GM18507 (cell line): ENCODE data around the gene MX1.

Experiments used
- DNase-seq: peaks from one replicate; pipeline ENCODE4 v3.0.0; 2011; ENCODE audit warnings: low read depth; ENCODE audit not compliant: insufficient read length; ENCODE audit errors: extremely low spot score
- FAIRE-seq: peaks from 2 replicates; lab custom pipeline; 2011; peaks lifted over from hg19 to GRCh38; lab: Jason Lieb, UNC

Gene MX1

DNA sequence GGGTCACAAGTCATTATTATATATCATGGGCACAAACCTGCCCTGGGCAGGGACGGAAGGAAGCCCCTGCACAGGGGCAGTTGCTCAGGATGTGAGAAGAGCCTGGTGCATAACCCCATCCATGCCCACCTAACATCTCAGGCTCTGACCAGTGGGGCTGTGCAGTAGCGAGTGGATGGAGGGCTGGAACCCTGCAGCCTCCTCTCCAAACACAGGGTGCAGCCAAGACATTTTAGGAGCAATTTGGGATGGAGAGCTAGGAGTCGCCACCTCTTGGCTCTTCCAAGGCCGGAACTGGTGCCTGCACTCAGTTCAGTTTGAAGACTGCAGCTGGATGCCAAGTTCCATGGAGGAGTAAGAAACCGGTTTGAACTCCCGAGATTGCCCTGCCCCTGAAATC is 2.8 kb downstream of the MX1 start:
- DNase-seq (no peak), FAIRE-seq (no peak)

GRCh38 chr21:41429305-41429704 is 3.3 kb downstream of the MX1 start:
- FAIRE-seq = no peak
- DNase-seq = no peak

GRCh38 chr21:41429925-41430491 is 4.0 kb downstream of the MX1 start:
- no peak for DNase-seq
- FAIRE-seq = no peak

GRCh38 chr21:41431788-41432548 is 5.9 kb downstream of the MX1 start:
- FAIRE-seq (peak; percentile 88), DNase-seq (no peak)

DNA sequence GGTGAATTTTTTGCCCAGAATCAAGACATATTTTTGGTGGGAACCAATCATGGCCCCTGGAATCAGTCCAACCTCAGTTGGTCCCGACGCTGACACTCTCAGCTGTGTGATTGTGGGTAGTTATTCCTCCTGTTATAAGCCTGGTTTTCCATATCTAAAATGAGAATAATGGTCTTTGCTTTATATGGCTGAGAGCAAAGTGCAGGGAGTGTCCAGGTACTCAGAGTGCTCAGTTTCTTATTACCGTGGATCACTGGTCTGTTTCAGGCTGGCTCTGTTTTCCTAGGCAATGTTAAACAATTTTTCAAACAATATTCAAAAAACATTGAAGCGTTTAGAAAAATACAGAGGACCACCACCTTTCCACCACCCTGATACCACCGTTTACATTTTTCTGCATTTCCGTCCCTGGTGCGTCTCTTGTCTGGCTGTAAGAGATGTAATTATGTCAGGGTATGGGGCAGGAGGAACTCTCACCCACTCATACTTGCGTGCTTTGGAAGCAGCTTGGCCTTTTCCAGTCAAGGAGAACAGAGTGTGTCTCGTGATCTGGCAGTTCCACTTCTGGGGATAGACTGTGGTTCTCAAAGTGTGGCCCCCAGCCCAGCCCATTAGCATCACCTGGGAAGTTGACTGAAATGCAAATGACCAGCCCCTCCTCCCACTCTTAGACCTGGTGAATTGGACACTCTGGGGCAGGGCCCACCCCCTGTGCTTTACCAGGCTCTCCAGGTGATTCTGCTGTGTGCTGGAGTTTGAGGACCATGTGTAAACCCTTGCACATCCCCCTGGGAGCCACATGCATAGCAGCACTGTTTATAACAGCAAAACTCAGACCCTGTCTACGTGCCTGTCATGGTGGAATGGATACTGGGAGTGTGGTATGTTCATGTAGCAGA is 6.8 kb downstream of the MX1 start:
- no peak for FAIRE-seq

GRCh38 chr21:41433566-41433965 is 7.5 kb downstream of the MX1 start:
- FAIRE-seq (no peak), DNase-seq (no peak)

More for the DNA sequence above, 6.8 kb downstream of the MX1 start:
- no peak for DNase-seq

GRCh38 chr21:41435706-41436105 is 9.7 kb downstream of the MX1 start:
- no peak for DNase-seq
- FAIRE-seq = no peak

- DNase-seq (no peak), FAIRE-seq (no peak)
Measured at GRCh38 chr21:41437729-41438128, 11.7 kb downstream of the MX1 start.

GRCh38 chr21:41438425-41439113 is 12.5 kb downstream of the MX1 start:
- FAIRE-seq (no peak), DNase-seq (no peak)

DNA sequence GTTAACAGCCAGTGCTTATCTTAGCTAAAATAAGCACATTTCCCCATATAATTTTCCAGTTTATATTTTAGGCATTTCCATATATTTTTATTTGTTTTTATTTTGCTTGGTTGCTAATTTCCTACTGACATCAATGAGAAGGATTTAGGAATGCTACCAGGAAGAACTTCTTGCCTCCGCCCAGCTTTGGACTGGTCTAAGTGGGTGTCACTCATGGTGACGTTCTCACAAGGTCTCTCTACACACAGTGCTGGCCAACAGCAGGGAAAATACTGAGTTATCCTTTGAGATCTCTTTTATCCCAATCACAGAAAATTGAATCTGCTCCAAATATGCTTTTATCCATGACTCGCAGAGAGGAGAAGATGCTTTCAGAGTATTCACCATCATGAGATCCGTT is 13.2 kb downstream of the MX1 start:
- FAIRE-seq = no peak
- no peak for DNase-seq

- DNase-seq (no peak), FAIRE-seq (no peak)
Measured at GRCh38 chr21:41441546-41441945, 15.5 kb downstream of the MX1 start.

DNA sequence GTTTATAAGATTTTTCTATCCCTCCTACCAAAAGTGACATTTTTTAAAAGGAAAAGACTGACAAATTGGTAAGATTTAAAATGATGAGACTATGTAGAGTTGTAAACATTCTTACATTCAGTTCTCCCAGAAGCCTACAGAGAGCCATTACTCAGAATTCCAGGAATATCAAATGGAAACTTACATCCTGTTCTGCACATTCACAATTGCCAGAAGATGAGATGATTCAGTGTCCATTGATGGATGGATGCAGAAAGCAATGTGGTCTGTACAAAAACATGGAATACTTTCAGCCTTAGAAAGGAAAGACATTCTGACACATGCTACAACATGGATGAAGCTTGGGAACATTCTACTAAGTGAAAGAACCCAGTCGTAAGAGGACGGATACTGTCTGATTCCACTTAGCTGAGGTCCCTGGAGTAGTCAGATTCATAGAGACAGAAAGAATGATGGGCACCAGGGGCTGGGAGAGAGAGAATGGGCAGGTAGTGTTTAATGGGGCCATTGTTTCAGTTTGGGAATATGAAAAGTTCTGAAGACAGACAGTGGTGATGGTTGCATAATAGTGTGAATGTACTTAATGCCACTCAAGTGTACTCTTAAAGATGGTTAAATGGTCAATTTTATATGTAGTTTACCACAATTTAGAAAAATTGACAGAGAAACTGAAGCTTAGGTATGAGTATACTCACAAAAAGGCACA is 16.6 kb downstream of the MX1 start:
- FAIRE-seq = no peak

DNA sequence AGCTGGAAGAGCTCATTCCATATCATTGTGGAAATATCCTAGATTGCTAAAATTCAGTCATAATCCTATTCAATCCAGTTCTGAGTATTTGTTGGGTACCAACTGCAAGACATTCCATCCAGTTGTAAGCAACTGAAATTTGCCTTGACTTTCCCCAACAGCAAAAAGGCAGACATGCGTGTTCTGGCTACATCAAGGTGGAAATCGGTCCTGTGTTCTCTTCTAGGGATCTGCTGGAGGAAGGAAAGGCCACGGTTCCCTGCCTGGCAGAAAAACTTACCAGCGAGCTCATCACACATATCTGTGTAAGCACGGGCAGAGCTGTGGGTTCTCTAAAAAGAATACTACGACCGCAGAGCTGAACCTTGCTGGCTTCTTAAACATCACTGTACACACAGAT is 17.5 kb downstream of the MX1 start:
- no peak for FAIRE-seq

More for the DNA sequence above, 16.6 kb downstream of the MX1 start:
- no peak for DNase-seq

DNA sequence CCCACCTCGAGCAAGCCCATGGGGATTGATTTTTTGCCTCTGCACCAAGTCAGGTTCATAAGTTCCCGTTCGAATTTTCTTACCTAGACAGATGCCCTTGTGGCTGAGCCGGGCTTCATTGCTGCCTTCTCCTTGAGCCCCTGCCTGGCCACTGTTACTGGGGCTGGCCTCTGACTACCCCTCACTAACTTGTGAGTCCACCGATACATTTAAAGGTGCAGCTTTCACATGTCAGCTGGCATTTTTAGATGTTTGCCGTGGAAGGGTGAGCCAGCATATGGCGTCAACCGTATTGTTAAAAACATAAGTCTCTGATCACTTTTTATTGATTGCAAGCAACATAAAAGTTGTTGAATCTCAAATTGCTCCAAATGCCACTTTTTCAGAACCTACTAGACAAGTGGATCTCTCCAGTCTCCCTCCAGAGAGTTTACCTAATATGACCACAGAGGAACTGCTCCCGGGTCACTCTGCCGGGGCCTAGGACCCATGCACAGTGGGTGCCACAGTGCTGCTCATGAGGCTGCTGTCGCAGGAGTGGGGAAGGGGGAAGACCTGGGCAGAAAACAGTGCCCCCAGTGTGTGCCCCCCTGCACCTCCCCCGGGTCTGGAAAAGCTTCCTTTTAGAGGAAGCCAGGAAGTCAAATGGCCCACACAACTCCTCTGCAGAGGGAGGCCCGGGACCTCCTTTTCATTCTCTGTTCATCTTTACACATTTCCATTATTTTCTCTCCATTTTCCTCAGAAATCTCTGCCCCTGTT is 18.8 kb downstream of the MX1 start:
- FAIRE-seq = no peak
- no peak for DNase-seq

More for the DNA sequence above, 17.5 kb downstream of the MX1 start:
- DNase-seq = no peak

GRCh38 chr21:41445465-41445862 is 19.4 kb downstream of the MX1 start:
- no peak for DNase-seq
- no peak for FAIRE-seq

GRCh38 chr21:41446586-41446985 is 20.5 kb downstream of the MX1 start:
- DNase-seq (no peak), FAIRE-seq (no peak)

GRCh38 chr21:41447356-41447755 is 21.3 kb downstream of the MX1 start:
- DNase-seq (no peak), FAIRE-seq (no peak)

- DNase-seq (no peak), FAIRE-seq (no peak)
Measured at GRCh38 chr21:41449613-41450012, 23.6 kb downstream of the MX1 start.
